ENCODE measurements around the gene PRMT3. TPM values are rescaled to one million over a fixed set of nuclear protein-coding genes. Genes with fewer than 3 reads are reported as not detected.
"Not testable (repeated sequence)": the region's sequence is repeated elsewhere in the genome, so short reads cannot be mapped to it uniquely, and the experiment has no call there.

PRMT3 gene
- total RNA-seq, 1 experiment from 2014 or later, result 33.1 TPM

DNA sequence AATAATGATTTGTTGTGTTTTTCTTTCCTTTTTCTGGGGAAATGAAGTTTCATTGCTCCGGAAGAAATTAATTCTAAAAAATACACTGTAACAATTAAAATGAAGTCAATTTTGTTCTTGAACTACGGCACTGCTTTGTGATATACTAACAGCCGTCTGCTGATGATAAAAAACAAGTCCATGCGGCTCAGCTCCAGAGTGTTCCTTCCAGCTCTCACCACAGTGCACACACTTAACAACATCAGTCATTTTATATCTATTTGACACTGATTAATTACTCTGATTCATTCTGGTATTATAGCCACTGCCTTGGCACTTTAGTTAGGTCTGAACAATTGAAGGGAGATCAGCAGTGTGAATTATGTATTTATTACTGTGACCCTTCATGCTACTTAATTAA lies 114.5 kb downstream of the PRMT3 start:
- DNase-seq (ENCODE audit: low spot score), result no peak

DNA sequence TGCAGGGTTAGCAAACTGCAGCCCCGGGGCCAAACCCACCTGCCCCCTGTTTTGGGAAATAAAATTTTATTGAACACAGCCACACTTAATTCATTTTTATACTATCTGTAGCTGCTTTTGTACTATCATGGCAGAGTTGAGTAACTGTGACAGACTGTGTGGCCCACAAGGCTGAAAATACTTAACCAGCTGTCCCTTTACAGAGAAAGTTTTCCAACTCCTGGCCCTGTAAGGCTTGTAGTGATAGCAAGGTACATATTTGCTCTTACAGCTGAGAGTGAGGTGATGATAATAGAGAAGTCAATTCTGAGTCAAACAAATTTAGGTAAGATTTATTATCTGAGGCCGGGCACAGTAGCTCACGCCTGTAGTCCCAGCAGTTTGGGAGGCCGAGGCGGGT lies 124.5 kb downstream of the PRMT3 start:
- no peak for DNase-seq (ENCODE audit: low spot score)

- no peak for DNase-seq (ENCODE audit: low spot score)
Observed at GRCh38 chr11:20512869-20513268, 125.4 kb downstream of the PRMT3 start.

- DNase-seq (ENCODE audit: low spot score), result no peak
Observed at GRCh38 chr11:20518323-20518834, 130.9 kb downstream of the PRMT3 start.

GRCh38 chr11:20522536-20522935 lies 135.0 kb downstream of the PRMT3 start:
- no peak for DNase-seq (ENCODE audit: low spot score)

GRCh38 chr11:20529757-20530156 lies 142.2 kb downstream of the PRMT3 start:
- DNase-seq (ENCODE audit: low spot score), result no peak

GRCh38 chr11:20530942-20531703 lies 143.6 kb downstream of the PRMT3 start:
- no peak for DNase-seq (ENCODE audit: low spot score)

- no peak for DNase-seq (ENCODE audit: low spot score)
Observed at GRCh38 chr11:20535271-20535881, 147.9 kb downstream of the PRMT3 start.

- DNase-seq (ENCODE audit: low spot score), result no peak
Observed at GRCh38 chr11:20536365-20536764, 148.8 kb downstream of the PRMT3 start.

- DNase-seq (ENCODE audit: low spot score), result no peak
Observed at GRCh38 chr11:20536784-20537183, 149.3 kb downstream of the PRMT3 start.

- DNase-seq (ENCODE audit: low spot score), result no peak
Observed at GRCh38 chr11:20541503-20541902, 154.0 kb downstream of the PRMT3 start.

DNA sequence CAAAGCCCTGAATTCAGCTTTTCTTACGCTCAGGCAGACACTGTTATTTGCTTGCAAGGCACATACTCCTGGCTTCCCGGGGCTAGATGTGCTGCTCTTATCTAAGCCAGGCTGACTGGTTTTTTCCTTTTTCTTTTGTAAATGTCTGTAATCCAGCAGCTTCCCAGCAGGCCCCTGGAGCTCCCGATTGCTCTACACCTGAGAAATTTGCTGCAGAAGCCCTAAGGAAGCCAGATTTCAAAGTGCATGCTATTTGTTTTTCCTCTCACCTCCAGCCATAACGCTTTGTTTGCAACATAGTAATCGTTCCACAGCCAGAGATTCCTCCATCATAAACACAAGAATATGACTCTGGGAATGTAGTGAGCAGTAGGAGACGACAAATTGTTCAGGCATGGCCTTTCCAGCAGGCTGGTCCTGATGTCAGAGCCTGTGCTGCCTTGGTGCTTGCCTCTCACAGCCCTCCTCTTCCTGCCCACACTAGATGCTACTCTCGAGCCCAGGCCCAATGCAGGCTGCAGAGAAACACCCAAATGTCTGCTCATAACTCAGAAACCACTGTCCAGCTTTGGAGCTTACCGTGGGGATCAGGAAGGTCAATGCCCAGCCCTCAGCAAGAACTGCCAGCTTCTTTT lies 157.2 kb downstream of the PRMT3 start:
- no peak for DNase-seq (ENCODE audit: low spot score)

DNA sequence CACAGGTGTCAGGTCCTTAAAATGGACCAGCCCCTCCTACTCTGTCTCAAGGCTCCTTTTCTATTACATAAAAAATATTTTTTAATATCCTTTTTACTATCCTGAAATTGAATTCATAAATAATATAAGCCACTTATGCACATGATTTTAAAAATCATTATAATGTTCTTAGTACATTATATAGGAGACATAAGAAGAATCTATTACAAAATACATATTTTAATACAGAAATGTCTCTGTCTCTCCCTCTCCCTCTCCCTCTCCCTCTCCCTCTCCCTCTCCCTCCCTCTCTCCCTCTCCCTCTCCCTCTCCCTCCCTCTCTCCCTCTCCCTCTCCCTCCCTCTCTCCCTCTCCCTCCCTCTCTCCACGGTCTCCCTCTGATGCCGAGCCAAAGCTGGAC lies 159.9 kb downstream of the PRMT3 start:
- no peak for DNase-seq (ENCODE audit: low spot score)

DNA sequence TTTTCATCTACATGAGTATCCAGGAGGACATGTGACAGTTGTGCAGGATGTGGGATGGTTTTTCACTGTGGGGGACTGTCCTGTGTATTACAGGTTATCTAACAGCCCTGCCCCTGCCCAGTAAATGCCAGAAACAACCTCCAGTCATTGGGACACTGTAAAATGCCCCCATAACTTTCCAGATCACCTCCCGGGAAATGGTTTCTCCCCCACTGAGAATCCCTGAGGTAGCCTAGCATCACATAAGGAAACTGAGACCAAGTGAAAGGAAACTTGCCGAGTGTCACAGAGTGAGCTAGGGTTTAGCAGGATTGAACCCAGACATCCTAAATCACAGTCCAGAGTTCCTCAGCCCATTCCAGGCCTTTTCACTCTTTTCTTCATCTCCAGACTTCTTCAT lies 163.6 kb downstream of the PRMT3 start:
- DNase-seq (ENCODE audit: low spot score), result no peak

GRCh38 chr11:20555783-20556182 lies 168.3 kb downstream of the PRMT3 start:
- no peak for DNase-seq (ENCODE audit: low spot score)

GRCh38 chr11:20556396-20556795 lies 168.9 kb downstream of the PRMT3 start:
- DNase-seq (ENCODE audit: low spot score), result not testable (repeated sequence)

DNA sequence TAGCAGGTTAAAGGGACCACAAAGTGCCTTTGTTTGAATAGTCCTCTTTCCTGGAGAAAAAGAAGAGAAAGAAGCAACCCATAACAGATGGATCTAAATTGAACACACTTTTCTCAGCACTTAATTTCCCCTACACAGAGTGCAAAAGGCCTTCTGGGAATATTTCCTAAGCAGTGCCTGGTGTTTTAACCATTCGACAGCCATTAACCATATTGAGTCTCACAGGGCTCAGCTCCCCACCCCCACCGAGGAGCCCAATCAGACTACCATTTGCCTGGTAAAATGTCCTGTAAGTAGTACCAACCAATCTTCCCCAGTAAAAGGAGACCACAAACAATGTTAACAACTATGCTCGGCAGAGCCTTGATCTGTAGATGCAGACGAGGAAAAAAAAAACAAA lies 171.2 kb downstream of the PRMT3 start:
- no peak for DNase-seq (ENCODE audit: low spot score)

Other genes with a start within 250 kb of the PRMT3 start
- not detected in 2 replicates for gene DBX1, start 227.2 kb upstream of the PRMT3 start, total RNA-seq (2014; rRNA removed; shearing (Covaris generic))
- 75.6 and 84.8 TPM in 2 replicates for gene HTATIP2, start 24.0 kb upstream of the PRMT3 start, total RNA-seq (2014; rRNA removed; shearing (Covaris generic))
- gene SLC6A5, start 211.9 kb downstream of the PRMT3 start, total RNA-seq (2014; rRNA removed; shearing (Covaris generic)), result not detected in 2 replicates

Data from HT-29 (cell line).